GM12878 (cell line): ENCODE results near the gene UQCRH. TPM values are rescaled to one million over a fixed set of nuclear protein-coding genes. Genes with fewer than 3 reads are reported as not detected.

Source experiments
- ATAC-seq: fragments of 200-7000 bp; cut with Tn5 transposase; 3 replicates; pipeline ENCODE4 v1.9.1; 2020; ENCODE audit warnings: mild to moderate bottlenecking, moderate library complexity
- BruUV-seq: library from RNA; stranded (reverse); fragments of 400-500 nt; replicated peaks from 2 replicates; lab custom pipeline; 2021; lab: Mats Ljungman, UMichigan
- CTCF ChIA-PET: fragments of 300-600 bp; sonication (Branson Sonifier 250); formaldehyde crosslinking; extraction: SDS; loops from one replicate; lab custom pipeline; 2021; ENCODE audit warnings: inconsistent platforms; lab: Yijun Ruan, JAX
- POLR2A ChIA-PET: fragments of 350-600 bp; formaldehyde crosslinking; extraction: SDS; loops from one replicate; lab custom pipeline; 2021; ENCODE audit warnings: inconsistent platforms; lab: Charles Lee
- RAD21 ChIA-PET: fragments of 300-600 bp; sonication (Branson Sonifier 250); formaldehyde crosslinking; loops from one replicate; lab custom pipeline; 2023; ENCODE audit warnings: antibody characterized with exemption; ENCODE audit not compliant: unreplicated experiment; lab: Charles Lee
- SMC1A ChIA-PET: fragments of 300-600 bp; sonication (Branson Sonifier 250); formaldehyde crosslinking; loops from one replicate; lab custom pipeline; 2023; ENCODE audit not compliant: unreplicated experiment, uncharacterized antibody; lab: Charles Lee
- DNase-seq: peaks from one replicate; pipeline ENCODE4 v3.0.0-alpha.2; 2011; ENCODE audit warnings: low read depth, low spot score
- FAIRE-seq: peaks from 3 replicates; lab custom pipeline; 2011; peaks lifted over from hg19 to GRCh38; lab: Jason Lieb, UNC
- H2AFZ ChIP-seq: 2 replicates; pipeline ENCODE4 v1.6.0; 2011; ENCODE audit warnings: low read depth, low read length, control low read depth; ENCODE audit not compliant: control insufficient read depth
- H3K27ac ChIP-seq: 2 replicates; pipeline ENCODE4 v1.5.1; 2011; ENCODE audit warnings: control low read depth; ENCODE audit not compliant: control insufficient read depth, insufficient read depth
- H3K27me3 ChIP-seq, 2 experiments: replicated peaks in 1 of 2; 2 replicates each; pipeline versions ENCODE4 v1.6.0 to v1.6.1; 2011; ENCODE audit warnings: low read length in 1 of 2; ENCODE audit not compliant: control insufficient read depth in 2 of 2, insufficient read depth in 2 of 2
- H3K36me3 ChIP-seq, 2 experiments: 2 replicates each; pipeline ENCODE4 v1.5.1; 2011; ENCODE audit warnings: low read length in 1 of 2; ENCODE audit not compliant: control insufficient read depth in 2 of 2, insufficient read depth in 2 of 2
- H3K4me1 ChIP-seq: 2 replicates; pipeline ENCODE4 v1.6.1; 2011; ENCODE audit warnings: mild to moderate bottlenecking, low read length, moderate library complexity, mixed read lengths; ENCODE audit not compliant: control insufficient read depth, insufficient read depth
- H3K4me2 ChIP-seq: 2 replicates; pipeline ENCODE4 v1.6.0; 2011; ENCODE audit warnings: control low read depth; ENCODE audit not compliant: control insufficient read depth, insufficient read depth
- H3K4me3 ChIP-seq: fragments of 200-600 bp; sonication (generic); 2 replicates; pipeline ENCODE4 v1.5.1; 2016
- H3K79me2 ChIP-seq: 2 replicates; pipeline ENCODE4 v1.6.0; 2011; ENCODE audit warnings: low read length; ENCODE audit not compliant: control insufficient read depth, insufficient read depth
- H3K9ac ChIP-seq: 2 replicates; pipeline ENCODE4 v1.8.0; 2011; ENCODE audit warnings: low read length, control low read depth, mixed read lengths; ENCODE audit not compliant: control insufficient read depth, insufficient read depth
- H3K9me3 ChIP-seq: replicated peaks from 3 replicates; pipeline ENCODE4 v1.5.1; 2011; ENCODE audit warnings: mild to moderate bottlenecking, low read length; ENCODE audit not compliant: control insufficient read depth, insufficient read depth
- H4K20me1 ChIP-seq: 2 replicates; pipeline ENCODE4 v1.6.0; 2011; ENCODE audit not compliant: control insufficient read depth, insufficient read depth
- ATF2 ChIP-seq: IDR thresholded peaks from 2 replicates; pipeline ENCODE4 v1.6.1; 2012; ENCODE audit warnings: low read length, inconsistent platforms
- CBX5 ChIP-seq: sonication (generic); IDR thresholded peaks from 2 replicates; pipeline ENCODE4 v1.6.1; 2016; ENCODE audit warnings: low read depth, moderate library complexity, mild to moderate bottlenecking, inconsistent platforms
- FOXM1 ChIP-seq: IDR thresholded peaks from 2 replicates; pipeline ENCODE4 v1.6.1; 2012; ENCODE audit warnings: low read depth, mild to moderate bottlenecking, inconsistent platforms, low read length, moderate library complexity
- POLR2AphosphoS5 ChIP-seq: IDR thresholded peaks from 2 replicates; pipeline ENCODE4 v1.6.1; 2011; ENCODE audit warnings: mild to moderate bottlenecking, low read length, inconsistent platforms
- POU2F2 ChIP-seq: IDR thresholded peaks from 3 replicates; pipeline ENCODE4 v1.6.1; 2011; ENCODE audit warnings: low read depth, mild to moderate bottlenecking, low read length, borderline replicate concordance
- TAF1 ChIP-seq: IDR thresholded peaks from 2 replicates; pipeline ENCODE4 v1.6.1; 2011; ENCODE audit warnings: mild to moderate bottlenecking, low read depth, low read length, borderline replicate concordance
- YBX1 ChIP-seq: fragments of 450-650 bp; IDR thresholded peaks from 2 replicates; pipeline ENCODE4 v1.6.1; 2016; ENCODE audit warnings: antibody characterized with exemption
- WGBS: methylation state at CpG from one replicate; pipeline ENCODE4 v1.1.6; 2016; ENCODE audit warnings: low lambda C conversion rate; ENCODE audit not compliant: insufficient replicate concordance, insufficient coverage; ENCODE audit errors: missing lambda C conversion rate; 5-methylcytosine and 5-hydroxymethylcytosine counted together
- in situ Hi-C: fragments of 300-500 bp; cut with MboI; formaldehyde crosslinking; loops from 9 replicates; pipeline ENCODE4 v1.14.3; 2018; ENCODE audit warnings: mixed read lengths
- intact Hi-C: fragments of 100-400 bp; cut with micrococcal nuclease; formaldehyde crosslinking; loops from one replicate; pipeline ENCODE4 v1.14.2; 2022; ENCODE audit not compliant: unreplicated experiment
- polyA plus RNA-seq, 11 experiments: library from polyadenylated mRNA; depleted of rRNA in 4 of 11; unstranded in 6 of 11; stranded (reverse) in 5 of 11; fragments of >200 nt; fragmentation: Nextera tagmentation in 4 of 11; fragmentation: Illumina TruSeq in 1 of 11; extraction: Ambion mirVana in 4 of 11; extraction: Trizol in 1 of 11; gene quantifications; 1 replicate in 1 of 11; 2 replicates in 10 of 11; pipeline versions ENCODE4 v1.2.1 to v1.2.3, GENCODE V29; 2011 to 2016; ENCODE audit warnings: inconsistent platforms in 2 of 11, missing spikeins in 2 of 11, low read depth in 1 of 11
- total RNA-seq, 4 experiments: library from RNA; depleted of rRNA in 3 of 4; stranded (reverse); fragments of >200 nt in 3 of 4; fragmentation: Illumina TruSeq in 1 of 4; extraction: Trizol in 1 of 4; gene quantifications; 2 replicates each; pipeline versions ENCODE4 v1.2.1 to v1.2.3, GENCODE V29; 2013 to 2021

UQCRH gene
- total and polyA plus RNA-seq, 10 of the 15 experiments (the other 5 are each of a cell fraction or from before 2014, with no cell fraction given): 363 to 1,782 (median 597) TPM

- intact Hi-C loops: no loop called here
- H3K9ac ChIP-seq: no peak overlapping the region
- no peak overlapping the region for H3K27ac ChIP-seq
- ChIA-PET CTCF (interaction anchor here (1.0 to 1.4 kb wide), 2 partner anchors 44 to 57 kb away, joined by 3 to 4 read pairs; no protein-coding TSS in a partner anchor), SMC1A (interaction anchor here (2.1 kb wide), 1 partner anchor 10 kb away, joined by 6 read pairs; no protein-coding TSS in a partner anchor), RAD21 (no interaction called here), POLR2A (interaction anchor here (0.5 to 0.6 kb wide), 2 partner anchors 27 to 59 kb away, joined by 3 read pairs; no protein-coding TSS in a partner anchor)
- H3K79me2 ChIP-seq: no peaks in the 10 kb centered on the region
- ATAC-seq (no peak), DNase-seq (no peak), FAIRE-seq (no peak)
- 0 out of 3 replicates have a peak, but pooled peaks have one; percentile 8 for TF ChIP-seq POU2F2
- TF ChIP-seq ATF2: no peak
- 0 out of 2 replicates have a peak, but pooled peaks have one; percentile 59 for TF ChIP-seq POLR2AphosphoS5
- no peak for TF ChIP-seq CBX5
- no peaks in the 10 kb centered on the region for H3K4me1 ChIP-seq
- no peaks in the 10 kb centered on the region for H3K9me3 ChIP-seq
- H4K20me1 ChIP-seq: no peaks in the 10 kb centered on the region
- H3K4me2 ChIP-seq: no peak overlapping the region
- in situ Hi-C loops: no loop called here
- H3K27me3 ChIP-seq: no peaks in the 10 kb centered on the region
- peaks cover 10 to 15% of the 10 kb centered on the region in 2 experiments for H3K36me3 ChIP-seq
- no peak overlapping the region for H2AFZ ChIP-seq
- WGBS: 98% methylated on average over 4 of the region's 4 CpGs
- BruUV-seq: no TSS peak
- H3K4me3 ChIP-seq: no peak overlapping the region
Observed at GRCh38 chr1:46289976-46290375, 13.5 kb upstream of the UQCRH start.

- no peak for TF ChIP-seq YBX1
- no peak for TF ChIP-seq FOXM1
- no peak for TF ChIP-seq TAF1
- BruUV-seq: no TSS peak
- Histone ChIP-seq H3K4me3 (no peak overlapping the region), H3K79me2 (peaks cover 16% of the 10 kb centered on the region), H3K4me1 (no peaks in the 10 kb centered on the region), H3K27me3 (no peaks in the 10 kb centered on the region), H3K9ac (no peak overlapping the region), H4K20me1 (no peaks in the 10 kb centered on the region), H2AFZ (no peak overlapping the region), H3K9me3 (no peaks in the 10 kb centered on the region), H3K4me2 (no peak overlapping the region), H3K27ac (no peak overlapping the region), H3K36me3 (peaks cover 6 to 33% of the 10 kb centered on the region in 2 experiments)
- in situ Hi-C loops: no loop called here
- FAIRE-seq (no peak), DNase-seq (no peak), ATAC-seq (no peak)
- RAD21 ChIA-PET: interaction anchor here (1.4 kb wide), 1 partner anchor 52 kb away, joined by 4 read pairs; no protein-coding TSS in a partner anchor
- SMC1A ChIA-PET: no interaction called here
- POLR2A ChIA-PET: interaction anchor here (0.6 to 1.8 kb wide), 2 partner anchors 9 to 10 kb away, joined by 5 to 12 read pairs; no protein-coding TSS in a partner anchor
- WGBS: 100% methylated on average over 2 of the region's 2 CpGs
- CTCF ChIA-PET: interaction anchor here (1.0 to 6.2 kb wide), 4 partner anchors 38 to 72 kb away, joined by 3 to 49 read pairs (median 4); no protein-coding TSS in a partner anchor
- intact Hi-C loops: no loop called here
Observed at GRCh38 chr1:46295306-46295705, 8.2 kb upstream of the UQCRH start.
